ENCODE data around the gene SNAI3.
"Not testable (repeated sequence)": the region's sequence is repeated elsewhere in the genome, so short reads cannot be mapped to it uniquely, and the experiment has no call there.

SNAI3 gene

DNA sequence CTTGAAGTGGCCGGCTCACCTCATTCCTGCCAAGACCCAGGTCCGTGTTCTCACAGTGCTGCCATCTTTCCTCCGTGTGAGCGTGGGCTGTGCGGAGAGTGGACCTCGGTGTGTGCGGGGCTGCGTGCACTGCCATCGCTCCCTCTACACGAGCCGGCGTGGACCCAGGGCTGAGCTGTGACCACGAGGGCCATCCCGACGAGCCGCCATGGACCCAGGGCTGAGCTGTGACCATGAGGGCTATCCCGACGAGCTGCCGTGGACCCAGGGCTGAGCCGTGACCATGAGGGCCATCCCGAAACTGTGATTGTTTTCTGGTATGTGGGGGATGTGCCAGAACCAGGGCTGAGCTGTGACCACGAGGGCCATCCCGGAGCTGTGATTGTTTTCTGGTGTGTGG is 14.5 kb downstream of the SNAI3 start:
- DNase-seq (ENCODE audit: extremely low read depth in 1 of 2, low read depth in 1 of 2), result no peak

DNA sequence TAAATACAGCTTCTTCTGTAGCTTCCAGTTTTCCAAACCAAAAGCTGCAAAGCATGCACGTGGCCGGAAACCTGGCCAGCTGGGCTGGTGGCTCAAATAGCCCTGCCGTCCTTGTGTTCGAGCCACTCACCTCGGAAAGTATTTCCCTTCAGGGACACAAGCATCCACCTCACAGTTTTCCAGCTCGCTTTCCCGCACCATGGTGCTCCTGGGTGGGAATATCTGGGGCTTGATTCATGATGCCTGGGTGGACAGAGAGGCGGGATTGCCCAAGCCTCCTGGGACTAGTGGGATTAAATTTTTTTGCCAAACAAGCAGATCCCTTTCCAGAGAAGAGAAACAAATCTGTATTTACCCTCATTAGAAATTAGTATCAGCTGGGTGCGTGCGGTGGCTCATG is 16.3 kb downstream of the SNAI3 start:
- no peak for DNase-seq (ENCODE audit: extremely low read depth in 1 of 2, low read depth in 1 of 2)

DNA sequence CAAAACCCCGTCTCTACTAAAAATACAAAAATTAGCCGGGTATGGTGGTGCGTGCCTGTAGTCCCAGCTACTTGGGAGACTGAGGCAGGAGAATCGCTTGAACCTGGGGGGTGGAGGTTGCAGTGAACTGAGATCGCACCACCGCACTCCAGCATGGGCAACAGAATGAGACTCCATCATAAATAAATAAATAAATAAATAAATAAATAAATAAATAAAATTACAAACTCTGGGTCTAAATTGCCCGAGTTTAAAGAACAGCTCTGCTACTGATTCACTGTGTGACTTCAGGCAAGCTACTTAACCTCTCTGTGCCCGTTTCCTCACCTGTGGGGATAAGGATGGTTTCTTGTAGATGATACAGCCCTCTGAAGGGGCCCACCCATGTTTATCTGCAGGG is 16.8 kb downstream of the SNAI3 start:
- DNase-seq (ENCODE audit: extremely low read depth in 1 of 2, low read depth in 1 of 2), result not testable (repeated sequence)

DNA sequence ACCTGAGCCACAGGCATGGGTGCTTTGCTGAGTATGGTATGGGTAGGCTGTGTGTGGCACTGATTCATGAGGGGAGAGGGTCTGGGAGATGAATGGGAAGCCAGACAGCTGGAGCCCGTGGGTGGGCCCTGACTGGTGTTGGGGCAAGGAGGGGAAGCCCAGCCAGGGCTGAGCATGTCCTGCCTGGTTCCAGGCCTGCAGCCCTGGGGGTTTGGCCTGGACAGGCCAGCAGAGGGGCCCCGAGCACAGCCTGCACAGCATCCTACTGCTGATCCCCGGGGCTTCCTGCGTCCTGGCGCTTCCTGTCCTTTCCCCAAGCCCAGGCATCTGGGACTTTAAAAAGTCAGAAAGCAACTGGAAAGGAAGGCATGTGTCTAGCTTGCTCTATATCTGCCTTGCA is 18.8 kb downstream of the SNAI3 start:
- DNase-seq (ENCODE audit: extremely low read depth in 1 of 2, low read depth in 1 of 2), result no peak

DNA sequence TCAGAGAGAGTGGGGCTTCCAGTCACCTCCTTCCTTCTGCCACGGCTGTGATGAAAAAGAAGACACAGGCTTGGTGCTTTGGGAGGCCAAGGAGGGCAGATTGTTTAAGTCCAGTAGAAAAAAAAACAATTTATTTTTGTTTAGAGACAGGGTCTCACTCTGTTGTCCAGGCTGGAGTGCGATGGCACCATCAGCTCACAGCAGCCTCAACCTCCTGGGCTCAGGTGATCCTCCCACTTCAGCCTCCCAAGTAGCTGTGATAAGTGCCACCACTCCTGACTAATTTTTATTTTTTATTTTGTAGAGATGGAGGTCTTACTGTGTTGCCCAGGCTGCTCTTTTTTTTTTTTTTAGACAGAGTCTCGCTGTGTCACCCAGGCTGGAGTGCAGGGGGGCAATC is 20.7 kb downstream of the SNAI3 start:
- DNase-seq (ENCODE audit: extremely low read depth in 1 of 2, low read depth in 1 of 2), result no peak

DNA sequence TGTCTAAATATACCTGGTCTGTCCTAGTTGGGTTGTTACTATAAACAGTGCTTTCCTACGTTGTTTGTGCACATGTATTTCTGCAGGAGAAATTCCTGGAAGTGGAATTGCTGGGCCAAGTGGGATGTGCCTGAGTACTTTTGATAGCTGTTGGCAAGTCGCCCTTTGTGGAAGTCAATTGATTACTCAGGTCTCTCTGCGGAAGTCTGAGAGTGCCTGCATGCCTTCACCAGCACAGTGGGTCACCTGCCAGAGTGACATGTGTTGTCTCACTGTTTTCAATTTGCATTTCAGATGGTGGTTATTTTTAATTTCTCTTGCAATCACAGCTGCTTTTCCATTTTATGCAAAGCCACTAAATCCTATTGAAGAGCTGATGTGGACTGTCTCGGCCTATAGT is 21.2 kb downstream of the SNAI3 start:
- DNase-seq (ENCODE audit: extremely low read depth in 1 of 2, low read depth in 1 of 2), result no peak

DNA sequence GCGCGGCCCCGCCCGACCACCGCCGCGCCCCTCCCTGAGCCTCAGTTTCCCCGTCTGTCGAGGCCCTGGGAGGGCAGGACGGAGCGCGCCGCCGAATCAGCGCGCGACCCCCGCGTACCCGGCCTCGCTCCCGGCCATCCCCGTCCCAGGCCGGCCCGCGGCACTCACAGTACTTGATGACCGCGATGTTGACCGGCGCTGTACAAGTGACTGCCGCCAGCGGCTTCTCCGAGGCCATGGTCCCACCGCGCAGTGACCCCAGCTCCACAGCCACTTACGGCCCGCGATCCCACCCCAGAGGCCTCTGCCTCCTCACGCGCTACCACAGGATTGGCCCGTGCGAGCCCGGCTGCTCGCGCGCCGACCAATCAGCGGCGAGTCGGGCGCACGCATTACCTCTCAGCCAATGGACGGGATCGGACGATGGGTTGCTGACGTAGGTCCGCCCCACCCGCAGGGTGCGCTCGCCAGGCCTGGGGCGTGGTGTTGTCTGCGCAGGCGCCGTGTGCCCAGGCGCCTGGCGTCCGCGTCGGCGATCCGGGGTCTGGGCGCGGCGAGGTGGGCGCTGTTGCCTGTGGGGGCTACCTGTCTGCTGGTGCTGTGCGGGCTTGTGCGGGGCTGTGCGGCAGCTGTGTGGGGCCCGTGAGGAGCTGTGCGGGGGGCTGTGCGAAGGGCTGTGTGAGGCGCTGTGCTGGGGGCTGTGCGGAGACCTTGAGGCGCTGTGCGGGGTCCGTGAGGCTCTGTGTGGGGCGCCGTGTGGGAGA is 23.3 kb downstream of the SNAI3 start, which contains the start of gene MVD:
Gene MVD (minus strand): TSS at position 249 of the 764 bp plus-strand sequence. CDS start 11 bp downstream, at position 238.
- DNase-seq (ENCODE audit: extremely low read depth in 1 of 2, low read depth in 1 of 2), result peak; percentile 90 to 95

DNA sequence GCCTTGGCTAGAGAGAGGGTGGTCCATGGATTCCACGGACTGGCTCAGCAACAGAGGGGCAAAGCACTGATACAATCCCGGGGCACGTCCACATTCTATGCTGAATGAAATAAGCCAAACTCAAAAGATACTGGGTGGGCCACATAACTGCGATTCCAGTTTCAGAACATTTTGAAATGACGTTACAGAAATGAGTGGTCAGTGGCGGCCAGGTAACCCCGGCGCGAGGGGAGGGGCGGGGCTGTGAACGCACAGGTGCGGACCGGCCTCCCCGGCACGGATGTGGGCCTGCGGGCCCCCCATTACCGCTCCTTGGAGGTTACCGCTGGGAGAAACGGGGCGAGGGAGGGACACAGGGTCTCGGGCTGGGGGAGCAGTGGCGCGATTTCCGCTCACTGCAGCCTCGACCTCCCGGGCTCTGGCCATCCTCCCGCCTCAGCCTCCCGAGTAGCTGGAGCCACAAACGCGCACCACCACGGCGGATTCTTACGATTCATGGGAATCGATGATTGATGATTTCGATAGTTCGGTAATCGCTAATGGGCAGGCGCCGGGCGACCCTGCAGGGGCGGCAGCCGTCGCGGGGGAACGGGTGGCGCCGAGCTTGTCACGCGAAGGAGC is 24.0 kb downstream of the SNAI3 start:
- DNase-seq (ENCODE audit: extremely low read depth in 1 of 2, low read depth in 1 of 2), result no peak

DNA sequence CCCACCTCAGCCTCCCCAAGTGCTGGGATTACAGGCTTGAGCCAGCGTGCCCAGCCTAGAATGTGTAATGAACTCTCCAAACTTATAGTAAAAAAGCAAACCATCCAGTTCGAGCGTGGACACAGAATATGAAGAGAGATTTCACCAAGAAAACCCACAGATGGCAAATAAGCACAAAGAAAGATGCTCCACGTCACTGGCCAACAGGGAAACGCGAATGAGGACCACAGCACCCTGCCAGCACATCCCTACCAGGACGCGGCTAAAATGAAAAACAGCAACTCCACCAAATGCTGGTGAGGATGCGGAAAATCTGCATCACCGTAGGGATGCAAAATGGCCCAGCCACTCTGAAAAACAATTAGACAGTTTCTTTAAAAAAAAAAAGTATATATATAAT is 24.8 kb downstream of the SNAI3 start:
- DNase-seq (ENCODE audit: extremely low read depth in 1 of 2, low read depth in 1 of 2), result no peak

DNA sequence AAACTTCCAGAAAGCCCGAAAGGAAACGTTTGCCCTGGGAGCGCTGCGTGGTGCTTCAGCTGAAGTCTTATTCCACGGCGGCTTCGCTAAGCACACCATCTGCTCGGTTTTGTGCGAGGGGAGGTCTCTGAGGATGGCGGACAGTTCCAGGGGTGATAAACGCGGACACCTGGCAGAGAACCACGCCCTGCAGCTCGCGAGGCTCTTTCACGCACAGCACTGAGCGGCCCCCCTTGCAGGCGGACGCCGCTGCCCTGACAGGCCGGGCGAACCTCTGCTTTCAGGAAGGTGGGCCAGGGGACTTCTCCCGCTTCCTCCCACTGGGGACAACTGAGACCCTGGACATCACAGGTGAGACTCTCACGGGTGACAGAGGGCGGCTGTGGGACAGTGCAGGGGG is 27.1 kb downstream of the SNAI3 start:
- DNase-seq (ENCODE audit: extremely low read depth in 1 of 2, low read depth in 1 of 2), result no peak

DNA sequence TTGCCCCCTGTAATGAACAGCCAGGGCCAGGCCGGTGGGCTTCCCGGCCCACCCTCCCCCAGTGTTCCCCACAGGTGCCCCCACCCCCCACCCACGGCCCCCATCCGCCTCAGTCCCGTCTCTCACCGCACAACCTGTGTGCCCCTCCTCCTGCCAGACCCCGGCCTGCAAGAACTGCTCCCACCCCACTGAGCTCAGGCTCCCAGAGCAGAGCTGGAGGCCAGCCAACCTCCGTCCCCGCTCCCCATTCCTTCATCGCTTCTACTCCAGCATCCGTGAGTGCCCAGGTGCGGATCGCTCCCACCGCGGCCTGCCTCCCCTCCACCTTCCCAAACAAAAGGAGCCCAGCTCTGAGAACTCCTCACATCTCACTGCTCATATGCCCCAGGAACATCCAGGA is 27.6 kb downstream of the SNAI3 start:
- no peak for DNase-seq (ENCODE audit: extremely low read depth in 1 of 2, low read depth in 1 of 2)

DNA sequence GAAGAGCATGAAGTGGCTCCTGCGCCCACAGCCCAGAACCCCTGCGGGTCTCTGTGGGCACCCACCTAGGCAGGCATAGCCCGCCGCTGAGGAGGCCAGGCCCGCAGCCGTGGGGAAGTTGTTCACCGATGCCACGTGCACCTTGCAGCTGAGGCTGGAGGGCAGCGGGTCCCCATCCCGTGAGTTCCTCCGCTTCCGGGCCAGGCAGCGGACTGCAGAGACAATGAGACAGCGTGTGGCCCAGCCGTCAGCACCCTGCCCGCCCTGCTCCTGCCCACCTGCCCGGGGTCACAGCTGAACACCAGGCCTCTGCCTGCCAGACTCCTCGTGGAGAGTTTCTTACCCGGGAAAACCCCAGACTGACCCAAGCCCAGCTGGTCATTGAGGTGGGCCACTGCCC is 28.9 kb downstream of the SNAI3 start:
- no peak for DNase-seq (ENCODE audit: extremely low read depth in 1 of 2, low read depth in 1 of 2)

DNA sequence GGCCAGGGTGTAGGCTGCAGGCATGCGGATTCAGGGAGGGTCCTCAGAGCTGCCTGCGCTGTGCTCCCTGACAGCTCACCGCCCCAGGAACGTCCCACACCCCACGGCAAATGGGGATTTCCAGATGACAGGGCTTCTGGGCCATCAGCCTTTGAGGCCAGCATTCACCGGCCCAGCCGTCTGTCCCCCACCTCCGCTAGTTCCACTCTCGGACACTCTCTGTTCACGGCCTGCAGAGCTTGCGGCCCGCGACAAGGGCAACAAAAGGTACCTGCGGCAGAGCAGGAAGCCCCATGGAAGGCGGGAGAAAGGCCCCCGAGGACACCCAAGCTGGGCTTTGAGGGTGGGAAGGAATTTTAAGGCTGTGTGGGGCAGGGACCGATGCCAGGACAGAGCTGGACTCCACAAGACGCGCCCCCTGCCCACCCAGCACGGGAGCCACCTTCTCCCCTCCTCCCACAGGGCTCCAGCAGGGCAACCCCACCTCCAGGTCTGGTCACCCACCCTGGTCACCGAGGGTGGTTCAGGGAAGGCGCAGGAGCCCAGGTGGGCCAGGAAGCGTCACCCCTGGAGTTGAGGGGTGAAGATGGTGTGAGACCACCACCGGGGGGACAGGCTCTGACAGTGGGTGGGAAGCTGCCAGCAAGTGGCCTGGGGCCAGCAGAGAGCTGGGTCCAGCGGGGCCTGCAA is 29.9 kb downstream of the SNAI3 start:
- DNase-seq (ENCODE audit: extremely low read depth in 1 of 2, low read depth in 1 of 2), result no peak

DNA sequence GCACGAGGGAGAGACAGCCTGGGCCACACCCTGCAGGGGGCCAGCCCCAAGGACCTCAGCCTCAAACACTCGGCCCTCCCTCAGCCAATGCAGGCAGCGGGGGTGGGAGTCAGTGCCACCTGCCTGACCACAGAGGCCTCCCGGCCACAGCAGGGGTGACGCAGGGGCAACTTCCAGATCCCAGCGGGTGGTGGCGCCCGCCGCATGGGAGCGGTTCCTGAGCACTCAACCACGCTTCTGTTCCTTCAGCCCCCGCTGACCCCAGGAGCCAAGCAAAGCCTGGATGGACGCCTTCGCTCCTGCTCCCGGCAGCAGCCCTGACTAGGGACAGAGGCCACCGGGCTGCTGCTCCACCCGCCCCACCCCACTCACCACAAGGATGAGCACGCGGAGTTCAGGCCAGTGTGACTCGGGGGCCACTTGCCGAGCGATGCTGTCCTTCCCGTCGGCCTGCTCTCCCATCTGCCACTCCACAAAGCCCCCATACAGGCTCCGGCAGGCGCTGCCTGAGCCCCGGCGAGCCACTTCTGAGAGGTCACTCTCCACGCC is 30.5 kb downstream of the SNAI3 start:
- no peak for DNase-seq (ENCODE audit: extremely low read depth in 1 of 2, low read depth in 1 of 2)

DNA sequence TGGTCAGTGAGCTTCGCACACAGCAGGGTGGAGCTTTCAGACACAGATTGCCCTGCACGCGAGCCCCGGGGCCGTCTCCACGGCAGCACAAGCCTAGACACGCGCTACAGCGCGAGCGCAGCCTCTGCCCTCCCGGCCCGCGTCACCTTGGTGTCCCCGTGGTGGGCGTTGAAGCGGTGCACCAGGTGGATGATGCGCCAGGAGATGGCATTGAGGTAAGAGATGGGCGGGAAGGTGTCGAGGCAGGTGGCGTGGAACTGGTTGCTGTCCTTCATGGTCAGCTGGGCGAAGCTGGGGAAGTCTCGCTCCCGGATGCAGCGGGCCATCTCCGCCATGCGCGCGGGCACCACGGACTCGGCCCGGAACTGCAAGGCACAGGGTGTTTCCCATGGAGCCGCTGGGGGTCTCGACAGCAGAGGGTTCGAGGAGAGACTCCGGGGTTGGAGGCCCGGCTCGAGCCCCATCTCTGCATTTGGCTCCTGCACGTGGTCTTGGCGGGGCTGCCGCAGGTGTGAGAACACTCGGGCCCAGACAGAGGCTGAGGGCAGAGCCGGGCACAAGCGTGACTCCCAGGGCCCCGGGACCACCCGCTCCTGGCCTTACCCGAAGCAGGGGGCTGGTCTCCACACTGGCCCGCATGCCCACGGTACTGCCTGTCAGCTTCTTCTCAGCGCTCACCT is 31.1 kb downstream of the SNAI3 start:
- DNase-seq (ENCODE audit: extremely low read depth in 1 of 2, low read depth in 1 of 2), result no peak

DNA sequence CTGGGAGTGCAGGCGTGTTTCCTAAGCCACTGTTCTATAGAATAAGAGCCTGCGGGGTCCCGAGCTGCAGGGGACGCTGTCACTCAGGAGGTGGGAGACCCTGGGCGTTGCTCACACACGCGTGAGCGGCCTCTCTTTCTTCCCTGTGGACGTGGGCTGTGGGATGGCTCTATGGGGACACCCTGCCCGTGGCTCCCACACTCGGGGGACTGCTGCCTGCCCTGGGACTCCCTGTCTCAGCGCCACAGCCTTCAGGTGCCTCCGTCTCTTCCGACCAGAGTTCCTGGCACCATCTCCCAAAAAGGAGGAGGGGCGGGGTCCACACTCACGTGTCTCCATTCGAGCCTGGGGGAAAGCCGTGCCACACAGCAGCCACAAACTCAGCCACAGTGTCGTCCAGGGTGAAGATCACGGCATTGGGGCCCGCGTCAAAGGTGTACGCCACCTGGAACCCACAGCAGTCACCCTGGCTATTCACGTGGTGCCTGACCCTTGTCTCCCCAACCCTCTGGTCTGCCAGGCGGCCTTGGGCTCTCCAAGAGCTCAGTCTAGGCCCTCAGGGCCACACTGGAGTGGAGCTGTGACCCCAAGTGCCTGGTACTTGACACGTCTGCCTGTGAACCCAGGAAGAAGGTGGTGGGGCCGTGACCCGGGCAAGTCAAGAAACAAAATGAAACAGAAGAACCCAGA is 31.8 kb downstream of the SNAI3 start:
- no peak for DNase-seq (ENCODE audit: extremely low read depth in 1 of 2, low read depth in 1 of 2)

DNA sequence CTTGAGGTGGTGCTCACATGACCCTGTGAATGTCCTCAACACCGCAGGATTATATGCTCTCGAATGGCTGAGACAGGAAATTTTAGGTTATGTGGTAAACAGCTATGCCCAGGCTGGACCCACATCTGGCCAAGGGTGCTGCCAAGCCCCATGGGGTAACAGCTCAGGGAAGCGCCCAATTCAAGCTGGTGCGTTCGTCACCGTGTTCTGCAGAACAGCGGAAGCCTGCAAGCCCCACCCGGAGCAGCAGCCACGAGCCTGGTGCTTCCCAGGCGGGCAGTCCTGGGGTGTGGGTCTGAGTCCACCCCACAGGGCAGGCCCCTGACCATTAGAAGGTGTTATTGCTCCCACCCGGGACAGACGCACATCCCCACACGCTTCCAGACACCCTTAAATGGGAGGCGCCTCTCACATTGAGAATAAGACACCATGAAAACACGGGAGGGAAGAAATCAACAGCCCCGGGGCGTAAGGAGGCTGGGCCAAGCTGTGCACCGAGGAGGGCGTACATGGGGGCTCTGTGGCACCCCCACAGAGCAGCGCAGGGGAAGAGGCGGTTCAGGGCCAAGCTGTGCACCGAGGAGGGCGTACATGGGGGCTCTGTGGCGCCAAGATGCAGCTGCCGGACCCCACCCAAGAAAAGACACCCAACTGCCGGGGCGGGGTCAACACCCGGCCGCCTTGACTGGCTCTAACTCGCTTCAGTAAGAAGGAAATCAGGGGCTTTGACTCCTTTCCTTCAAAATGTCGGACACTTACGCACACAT is 32.5 kb downstream of the SNAI3 start:
- no peak for DNase-seq (ENCODE audit: extremely low read depth in 1 of 2, low read depth in 1 of 2)

DNA sequence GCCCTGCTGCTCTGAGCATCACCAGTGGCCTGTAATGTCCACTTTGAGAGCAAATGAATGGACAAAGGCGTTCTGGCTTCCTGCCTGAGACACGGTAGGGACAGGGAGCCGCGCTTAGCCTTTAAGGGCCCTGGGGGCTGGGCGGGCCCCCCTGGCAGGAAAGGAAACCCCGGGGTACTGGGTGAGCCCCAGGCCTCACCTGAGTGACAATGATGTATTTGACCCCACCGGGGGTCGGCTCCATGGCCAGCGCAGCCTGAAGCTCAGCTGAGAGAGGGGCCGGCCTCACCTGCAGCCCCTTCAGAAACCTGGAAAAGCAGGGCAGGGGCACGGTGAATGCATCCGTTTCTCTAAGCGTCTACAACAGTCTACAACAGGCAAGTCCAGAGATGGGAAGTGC is 33.2 kb downstream of the SNAI3 start:
- no peak for DNase-seq (ENCODE audit: extremely low read depth in 1 of 2, low read depth in 1 of 2)

DNA sequence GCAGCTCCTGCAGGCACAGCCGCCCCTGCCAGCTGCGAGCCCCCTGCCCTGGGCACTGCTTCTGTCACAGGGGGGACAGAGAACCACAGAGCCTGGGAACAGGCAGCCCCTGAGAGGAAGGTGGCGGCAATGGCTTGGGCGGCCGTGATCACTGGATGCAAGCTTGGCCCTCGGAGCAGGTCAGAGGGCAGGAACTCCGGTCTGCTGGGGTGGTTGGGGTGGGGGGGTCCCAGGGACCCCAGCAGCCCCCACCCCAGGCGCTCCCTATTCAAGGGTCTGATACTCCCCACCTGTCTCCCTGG is 33.6 kb downstream of the SNAI3 start:
- no peak for DNase-seq (ENCODE audit: extremely low read depth in 1 of 2, low read depth in 1 of 2)

All from stimulated activated CD8-positive, alpha-beta memory T cell treated with anti-CD3 and anti-CD28 coated beads, Interleukin-7, amount 100 ng/mL, for 48 hours (primary cell).